Measurements from ENCODE around the gene EPHA3.
A peak's percentile ranks its signal among the peaks of the same experiment; 100 is the strongest.

GRCh38 chr3:89180334-89180733 is 72.9 kb downstream of the EPHA3 start:
- TF ChIP-seq CTCF (IDR thresholded peaks at IDR 0.05) (no peak), POLR2A (IDR thresholded peaks at IDR 0.05) (no peak), POLR2AphosphoS5 (IDR thresholded peaks at IDR 0.05) (peak in 1 of 3 donors; percentile 26), EP300 (IDR thresholded peaks at IDR 0.05) (no peak)

Measured in stomach (tissue), 4 donors.